HT-29 (cell line): ENCODE data around the gene MEGF6. TPM values are rescaled to one million over a fixed set of nuclear protein-coding genes. Genes with fewer than 3 reads are reported as not detected.

Source experiments
- DNase-seq: peaks from one replicate; pipeline ENCODE4 v3.0.0-alpha.2; 2015; ENCODE audit warnings: low spot score
- total RNA-seq: library from RNA; depleted of rRNA; stranded (reverse); fragments of >200 nt; shearing (Covaris generic); gene quantifications from 2 replicates; pipeline ENCODE4 v1.2.3, GENCODE V29; 2014

The MEGF6 gene
- total RNA-seq, 1 experiment from 2014 or later: 12.7 TPM

GRCh38 chr1:3460672-3461131 is 150.6 kb downstream of the MEGF6 start:
- DNase-seq: peak; percentile 34

DNA sequence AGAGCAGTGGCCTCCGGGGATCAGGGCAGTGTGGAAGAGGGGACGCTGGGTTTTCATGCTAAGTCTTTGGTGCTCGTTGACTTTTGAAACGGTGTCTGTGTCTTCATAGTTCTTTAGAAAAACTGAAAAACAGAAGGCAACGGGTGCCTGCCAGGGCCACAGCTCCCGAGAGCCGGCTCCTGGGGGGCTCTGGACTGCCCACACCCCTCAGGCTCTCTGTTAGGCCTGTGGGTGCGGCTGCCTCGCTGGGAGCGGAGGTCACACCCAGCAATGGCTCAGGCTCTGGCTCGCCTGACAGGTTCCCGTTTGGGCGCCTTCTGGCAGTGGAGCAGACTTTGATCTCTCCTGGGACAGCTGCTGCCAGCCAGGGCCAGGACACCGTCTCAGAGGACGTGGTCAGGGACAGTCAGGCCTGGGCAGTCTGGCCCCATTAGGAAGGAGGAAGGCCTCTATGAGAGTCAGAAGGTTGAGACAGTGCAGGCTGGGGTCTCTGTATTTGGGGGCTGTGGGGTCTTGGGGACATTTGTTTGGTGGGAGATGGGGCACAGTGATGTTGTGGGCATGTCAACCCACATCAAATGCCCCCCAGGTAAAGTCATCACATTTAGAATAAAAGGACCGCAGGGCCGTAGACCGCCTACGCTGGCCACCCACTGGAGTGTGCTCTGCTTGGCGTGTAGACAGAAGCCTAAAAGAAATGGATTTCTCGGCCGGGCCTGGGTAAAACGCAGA is 151.2 kb downstream of the MEGF6 start:
- peak; percentile 87 for DNase-seq

- DNase-seq: peak; percentile 43
These were observed 152.0 kb downstream of the MEGF6 start for GRCh38 chr1:3459051-3459908.

- DNase-seq: peak; percentile 59
These were observed 153.1 kb downstream of the MEGF6 start for GRCh38 chr1:3457910-3458883.

- no peak for DNase-seq
These were observed 154.1 kb downstream of the MEGF6 start for GRCh38 chr1:3456964-3457909.

GRCh38 chr1:3456449-3456963 is 154.8 kb downstream of the MEGF6 start:
- peak; percentile 87 for DNase-seq

- no peak for DNase-seq
These were observed 155.4 kb downstream of the MEGF6 start for GRCh38 chr1:3455670-3456448.

DNA sequence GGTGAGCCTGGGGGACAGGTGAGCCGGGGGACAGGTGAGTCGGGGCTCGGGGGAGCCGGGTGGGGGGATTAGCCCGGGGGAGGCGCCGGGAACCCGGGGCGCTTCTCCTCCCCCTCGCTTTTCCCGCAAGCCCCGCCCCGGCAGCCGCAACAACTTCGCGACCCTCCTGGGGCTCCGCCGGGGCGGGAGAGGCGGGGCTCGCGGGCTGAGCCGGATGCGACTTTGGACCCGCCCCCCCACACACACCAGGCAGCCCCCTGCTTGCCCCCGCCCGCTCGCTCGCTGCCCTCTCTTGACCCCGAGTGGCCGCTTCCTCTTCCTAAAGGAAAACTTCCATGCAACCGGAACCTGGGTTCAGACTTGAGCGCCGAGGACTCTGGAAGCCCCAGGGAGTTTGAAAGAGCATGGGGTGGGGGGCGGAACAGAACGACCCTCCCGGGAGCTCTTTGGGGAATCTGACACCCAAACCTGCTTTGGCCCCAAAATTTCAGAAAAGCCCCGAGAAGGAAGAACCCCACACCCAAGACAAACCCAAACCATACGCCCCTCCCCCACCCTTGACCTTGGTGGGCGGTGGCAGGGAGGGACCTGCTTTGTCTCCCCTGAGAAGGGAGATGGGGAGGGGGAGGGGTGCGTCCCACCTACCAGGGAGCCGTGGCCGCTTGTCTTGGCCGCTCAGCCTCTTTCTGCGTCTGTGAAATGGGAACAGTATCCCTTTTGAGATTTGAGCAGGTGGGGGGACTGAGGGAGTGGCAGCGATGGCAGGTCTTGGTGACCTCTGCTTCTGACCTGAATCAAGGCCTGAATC is 156.3 kb downstream of the MEGF6 start:
- DNase-seq: peak; percentile 73

DNA sequence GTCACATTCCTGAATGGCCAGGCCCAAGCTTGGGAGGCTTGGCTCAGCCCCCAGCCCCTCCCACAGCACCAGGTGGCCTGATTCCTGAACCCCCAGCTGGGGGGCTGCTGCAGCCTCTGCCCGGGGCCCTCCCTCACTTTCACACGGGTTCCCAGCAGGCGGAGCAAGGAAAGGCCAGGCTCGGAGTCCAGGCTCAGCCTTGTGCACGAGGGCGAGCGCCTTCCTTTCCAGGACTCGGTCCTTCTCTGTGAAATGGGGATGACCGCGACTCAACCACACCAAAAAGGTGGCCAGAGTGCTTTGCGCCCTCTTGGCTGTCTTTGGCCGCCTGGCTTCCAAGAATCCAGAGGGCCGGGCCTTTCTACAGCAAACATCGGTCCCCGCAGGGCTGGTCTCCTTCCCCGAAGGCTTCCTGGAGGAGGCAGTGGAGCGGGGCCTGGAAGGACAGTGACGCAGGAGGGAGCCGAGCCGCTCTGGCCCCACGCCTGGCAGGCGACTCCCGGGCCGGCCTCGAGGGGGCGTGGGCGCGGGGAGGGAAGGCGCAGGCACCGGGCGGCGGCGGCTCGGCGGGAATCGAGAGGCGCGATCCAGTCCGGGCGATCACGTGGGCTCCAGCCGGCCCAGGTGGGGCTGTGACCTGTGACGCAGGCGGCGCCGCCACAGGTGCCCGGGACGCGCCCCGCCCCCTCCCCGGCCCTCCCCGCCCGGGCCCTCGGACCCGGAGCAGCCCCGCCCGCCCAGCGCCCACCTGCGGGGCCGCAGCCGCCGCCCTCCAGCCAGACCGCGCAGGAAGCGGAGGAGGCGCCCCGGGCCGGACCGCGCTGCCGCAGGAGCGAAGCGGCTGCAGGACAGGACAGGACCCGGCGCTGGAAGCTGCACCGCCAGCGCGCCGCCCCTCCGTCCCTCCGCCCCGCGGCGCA is 157.2 kb downstream of the MEGF6 start, which contains the start of gene ARHGEF16:
Gene ARHGEF16, plus strand, starts transcription at position 775 of the 920 bp plus-strand sequence. CDS start 8,420 bp downstream, outside the sequence.
- DNase-seq: peak; percentile 94

DNA sequence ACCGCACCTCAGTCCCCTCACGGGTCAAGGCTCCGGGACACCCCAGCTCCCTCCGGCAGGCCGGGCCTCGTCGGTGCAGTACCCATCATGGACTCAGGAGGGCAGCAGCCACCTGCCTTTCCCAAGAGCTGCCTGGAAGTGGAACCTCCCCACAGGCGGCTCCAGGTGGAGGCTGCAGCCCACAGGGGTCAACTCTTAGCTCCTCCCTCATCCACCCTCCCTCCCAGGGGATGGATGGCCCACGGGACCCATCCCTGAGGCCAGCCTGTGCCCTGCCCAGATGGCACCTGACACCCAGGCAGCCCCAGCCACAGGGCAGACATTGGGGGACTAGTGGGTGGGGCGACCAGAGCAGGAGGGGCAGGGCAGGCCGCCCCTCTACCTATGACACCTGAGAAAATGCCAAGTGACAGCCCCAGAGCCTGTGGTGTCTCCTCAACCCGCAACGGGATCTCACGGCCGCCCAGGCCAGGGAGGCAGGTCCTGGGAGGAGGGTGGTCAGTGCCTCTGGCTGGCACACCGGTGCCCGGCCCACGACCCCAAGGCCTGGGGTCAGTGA is 158.0 kb downstream of the MEGF6 start:
- peak; percentile 88 for DNase-seq

DNA sequence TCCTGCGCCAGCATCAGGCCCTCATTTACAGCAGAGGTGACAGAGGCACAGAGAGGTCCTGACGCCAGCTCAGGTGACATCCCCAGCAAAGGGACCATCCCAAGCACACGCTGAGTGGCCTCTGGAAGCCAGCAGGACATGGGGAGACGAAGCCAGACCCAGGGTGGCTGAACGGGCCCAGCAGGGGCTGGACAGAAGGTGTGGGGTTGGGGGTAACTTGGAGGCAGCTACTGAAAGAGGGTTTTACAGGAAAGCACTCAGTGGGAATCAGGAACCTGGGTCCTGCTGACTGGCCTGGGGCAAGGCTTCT is 158.5 kb downstream of the MEGF6 start:
- DNase-seq: no peak

DNA sequence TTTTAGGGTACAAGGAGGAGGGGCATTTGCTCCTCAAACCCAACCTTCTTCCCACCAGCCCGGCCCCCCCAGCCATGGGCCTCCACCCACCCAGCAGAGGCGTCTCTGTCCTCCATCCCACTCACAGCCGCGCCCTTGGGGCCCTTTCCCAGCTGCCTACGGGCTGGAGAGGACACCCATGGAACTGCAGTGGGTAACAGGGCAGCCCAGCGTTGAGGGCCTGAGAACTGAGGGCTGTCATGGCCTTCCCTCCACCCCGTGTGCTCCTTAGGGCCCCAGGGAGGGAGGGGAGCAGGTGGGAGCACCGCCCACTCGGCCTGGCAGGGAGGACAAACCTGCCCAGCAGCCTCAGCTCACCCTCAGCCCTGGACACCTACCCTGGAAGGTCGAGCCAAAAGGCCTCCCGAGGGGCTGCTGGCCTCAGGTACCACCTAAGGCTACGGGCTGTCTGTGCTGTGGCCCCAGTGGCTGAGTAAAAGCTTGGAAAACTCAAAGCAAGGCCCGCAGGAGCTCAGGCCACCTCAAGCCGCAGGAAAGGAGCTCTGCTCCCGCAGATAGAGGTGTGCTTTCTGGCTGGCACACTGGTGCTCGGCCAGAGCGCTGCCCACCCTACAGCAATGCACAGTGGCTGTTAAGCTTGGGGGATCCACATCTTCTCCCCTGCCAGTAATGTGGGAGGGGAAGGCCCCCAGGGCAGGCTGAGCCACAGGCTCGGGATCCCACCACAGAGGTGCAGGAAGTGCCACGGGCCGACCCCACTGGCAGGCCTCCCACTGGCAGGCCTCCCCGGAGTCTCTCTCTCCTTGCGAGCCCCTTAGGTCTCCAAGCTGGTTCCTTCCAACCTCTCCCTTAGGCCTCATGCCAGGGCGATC is 159.1 kb downstream of the MEGF6 start:
- no peak for DNase-seq

- no peak for DNase-seq
These were observed 160.3 kb downstream of the MEGF6 start for GRCh38 chr1:3450983-3451382.

- no peak for DNase-seq
These were observed 161.0 kb downstream of the MEGF6 start for GRCh38 chr1:3450202-3450863.

DNA sequence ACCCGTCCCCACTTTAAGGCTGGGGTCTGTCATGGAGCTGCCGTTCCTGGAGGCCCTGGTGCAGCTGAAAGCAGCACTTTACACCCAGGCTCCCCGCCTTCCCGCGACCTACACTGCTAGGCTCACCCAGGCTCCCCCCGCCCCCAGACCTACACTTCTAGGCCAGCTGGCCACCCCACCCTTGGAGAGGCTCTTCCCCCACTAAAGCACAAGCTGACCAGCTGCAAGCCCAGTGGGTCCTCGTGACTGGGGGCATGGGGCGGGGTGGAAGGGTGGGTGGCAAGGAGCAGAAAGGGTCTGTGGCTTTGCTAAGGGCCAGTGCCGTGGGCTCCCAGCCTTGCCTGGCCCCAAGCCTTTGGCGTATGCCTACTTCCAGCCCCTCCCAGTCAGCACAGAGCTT is 166.6 kb downstream of the MEGF6 start:
- no peak for DNase-seq
